SIG-M5 (cell line): Measurements from ENCODE around the gene ZDHHC5.
A peak's percentile ranks its signal among the peaks of the same experiment; 100 is the strongest.
"Not testable (repeated sequence)": the region's sequence is repeated elsewhere in the genome, so short reads cannot be mapped to it uniquely, and the experiment has no call there.

Source experiments
- DNase-seq: peaks from one replicate; lab custom pipeline; 2025; lab: John Stamatoyannopoulos, UW

Gene ZDHHC5

DNA sequence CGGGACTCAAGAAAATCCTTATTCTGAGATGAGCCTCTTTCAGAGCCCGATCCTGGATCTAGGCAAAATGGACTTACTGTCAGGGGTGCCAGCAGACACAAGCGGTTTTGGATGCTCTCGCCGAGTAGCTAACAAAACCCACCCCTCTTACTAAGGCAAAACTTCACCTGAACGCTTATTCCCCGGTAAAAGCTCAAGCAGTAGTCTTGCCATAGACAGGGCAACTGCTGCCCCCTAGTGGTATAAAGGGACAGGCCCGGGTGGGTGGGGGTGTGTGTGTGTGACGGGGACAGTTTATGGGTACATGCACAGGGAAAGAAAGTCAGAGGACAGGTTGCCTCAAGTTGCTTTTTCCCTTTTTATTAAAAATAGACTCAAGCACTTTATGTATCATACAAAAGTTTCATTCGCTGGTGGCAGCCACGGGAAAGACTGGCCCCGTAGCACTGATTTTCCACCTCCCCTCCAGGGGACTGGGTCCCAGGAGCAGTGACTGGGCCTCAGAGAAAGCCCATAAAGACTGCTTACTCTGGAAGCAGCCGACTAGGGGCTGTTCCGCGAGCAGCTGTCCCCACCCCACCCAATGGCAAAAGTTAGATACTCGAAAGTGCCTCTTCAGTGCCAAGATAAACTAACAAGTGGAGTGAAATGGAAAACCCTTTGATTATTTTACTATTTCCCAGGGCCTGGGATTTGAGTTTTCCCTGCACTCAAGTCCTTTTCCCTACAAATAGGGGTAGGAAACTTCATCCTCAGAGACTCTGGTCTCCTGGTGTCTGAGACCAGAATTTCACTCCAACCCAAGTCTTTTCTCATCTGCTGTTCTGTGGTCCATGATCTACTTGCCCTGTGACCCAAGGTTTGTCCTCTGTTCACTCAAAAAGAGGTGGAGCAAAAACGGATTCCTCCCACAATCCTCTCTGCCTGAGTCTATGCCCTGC, 22.9 kb upstream of the ZDHHC5 start:
- DNase-seq = no peak

DNA sequence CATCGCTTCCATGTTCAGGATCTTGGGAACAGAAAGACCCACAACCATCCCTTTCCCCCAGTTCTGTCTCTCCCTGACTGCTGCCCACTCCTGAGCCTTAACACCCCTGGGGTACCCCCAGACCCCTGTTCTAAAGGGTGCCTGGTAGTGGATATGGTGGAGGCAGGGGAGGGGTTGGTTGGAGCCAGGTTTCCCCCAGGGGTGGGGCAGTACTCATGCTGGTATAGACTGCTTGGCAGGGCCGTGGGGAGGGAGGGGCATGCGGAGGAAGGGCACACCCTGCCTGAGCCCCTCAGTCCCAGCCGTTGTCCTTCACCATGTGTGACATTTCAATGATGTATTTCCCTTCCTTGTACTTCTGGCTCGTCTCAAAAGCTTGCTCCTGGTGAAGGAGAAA, 22.2 kb upstream of the ZDHHC5 start:
- DNase-seq = no peak

- no peak for DNase-seq
Observed at GRCh38 chr11:57646194-57646798, 21.6 kb upstream of the ZDHHC5 start.

GRCh38 chr11:57646799-57647303, 21.1 kb upstream of the ZDHHC5 start:
- no peak for DNase-seq

GRCh38 chr11:57647372-57647771, 20.5 kb upstream of the ZDHHC5 start:
- no peak for DNase-seq

DNA sequence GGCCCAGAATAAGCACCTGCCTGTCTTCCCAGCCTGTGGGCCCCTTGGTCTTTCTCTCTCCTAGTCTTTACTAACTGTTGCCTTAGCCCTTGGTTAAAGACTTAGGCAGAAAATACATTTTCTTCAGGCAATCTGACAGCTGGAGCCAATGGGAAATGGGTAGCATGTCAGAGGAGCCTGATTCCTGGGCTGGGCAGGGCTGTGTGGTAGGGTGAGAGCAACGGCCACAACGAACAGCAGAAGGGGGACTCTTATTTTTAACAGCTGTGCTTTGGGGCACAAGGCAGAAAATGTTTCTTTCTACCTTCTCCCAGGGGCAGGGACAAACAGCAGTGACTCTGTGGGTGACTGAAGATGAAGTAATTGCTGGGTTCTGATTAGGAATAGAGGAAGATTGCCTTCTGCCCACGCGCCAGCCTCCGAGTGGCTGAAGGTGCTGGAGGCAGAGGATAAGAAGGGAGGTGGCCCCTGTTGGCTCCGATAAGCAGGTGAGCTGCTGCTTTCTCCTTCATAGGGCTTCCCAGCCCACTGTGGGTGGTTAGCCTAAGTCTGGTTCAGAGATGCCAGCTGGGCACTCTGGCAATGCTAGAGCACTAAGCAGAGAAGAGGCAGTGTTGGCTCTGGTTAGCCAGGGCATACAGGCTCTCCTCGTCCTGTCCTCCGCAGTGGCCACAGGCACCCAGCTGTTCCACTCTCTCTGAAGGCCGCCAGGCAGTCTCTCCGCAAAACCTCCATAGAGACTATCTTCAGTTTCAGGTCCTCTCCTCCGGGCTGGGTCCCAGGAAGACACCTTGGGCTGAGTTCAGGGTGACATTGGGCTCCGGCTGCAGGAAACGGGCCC, 19.7 kb upstream of the ZDHHC5 start:
- DNase-seq = no peak

- DNase-seq = no peak
Observed at GRCh38 chr11:57648801-57649735, 18.8 kb upstream of the ZDHHC5 start.

GRCh38 chr11:57649826-57650738, 17.8 kb upstream of the ZDHHC5 start, which contains the start of gene YPEL4:
Gene YPEL4, minus strand, starts transcription at chr11:57649912. Its CDS starts 2,805 bp downstream, at chr11:57647107.
- DNase-seq = no peak

GRCh38 chr11:57650739-57651090, 17.2 kb upstream of the ZDHHC5 start:
- DNase-seq = no peak

- DNase-seq = no peak
Observed at GRCh38 chr11:57651408-57651807, 16.5 kb upstream of the ZDHHC5 start.

GRCh38 chr11:57652230-57652629, 15.7 kb upstream of the ZDHHC5 start:
- DNase-seq = not testable (repeated sequence)

- DNase-seq = no peak
Observed at GRCh38 chr11:57652662-57653061, 15.3 kb upstream of the ZDHHC5 start.

- DNase-seq = no peak
Observed at GRCh38 chr11:57653163-57653562, 14.8 kb upstream of the ZDHHC5 start.

GRCh38 chr11:57656885-57657193, 11.1 kb upstream of the ZDHHC5 start:
- no peak for DNase-seq

GRCh38 chr11:57657194-57658022, 10.5 kb upstream of the ZDHHC5 start, which contains the start of gene CLP1:
Gene CLP1, plus strand, starts transcription at chr11:57657762. Its CDS starts 1,715 bp downstream, at chr11:57659477.
- peak; percentile 69 for DNase-seq

GRCh38 chr11:57658023-57658361, 9.9 kb upstream of the ZDHHC5 start:
- DNase-seq = no peak

DNA sequence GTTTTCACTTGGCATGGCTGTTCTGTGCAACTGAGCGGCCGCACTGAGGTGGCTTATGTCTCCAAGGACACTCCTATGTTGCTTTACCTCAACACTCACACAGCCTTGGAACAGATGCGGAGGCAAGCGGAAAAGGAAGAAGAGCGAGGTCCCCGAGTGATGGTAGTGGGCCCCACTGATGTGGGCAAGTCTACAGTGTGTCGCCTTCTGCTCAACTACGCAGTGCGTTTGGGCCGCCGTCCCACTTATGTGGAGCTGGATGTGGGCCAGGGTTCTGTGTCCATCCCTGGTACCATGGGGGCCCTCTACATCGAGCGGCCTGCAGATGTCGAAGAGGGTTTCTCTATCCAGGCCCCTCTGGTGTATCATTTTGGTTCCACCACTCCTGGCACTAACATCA, 8.2 kb upstream of the ZDHHC5 start:
- no peak for DNase-seq

- DNase-seq = no peak
Observed at GRCh38 chr11:57662893-57663292, 5.0 kb upstream of the ZDHHC5 start.

DNA sequence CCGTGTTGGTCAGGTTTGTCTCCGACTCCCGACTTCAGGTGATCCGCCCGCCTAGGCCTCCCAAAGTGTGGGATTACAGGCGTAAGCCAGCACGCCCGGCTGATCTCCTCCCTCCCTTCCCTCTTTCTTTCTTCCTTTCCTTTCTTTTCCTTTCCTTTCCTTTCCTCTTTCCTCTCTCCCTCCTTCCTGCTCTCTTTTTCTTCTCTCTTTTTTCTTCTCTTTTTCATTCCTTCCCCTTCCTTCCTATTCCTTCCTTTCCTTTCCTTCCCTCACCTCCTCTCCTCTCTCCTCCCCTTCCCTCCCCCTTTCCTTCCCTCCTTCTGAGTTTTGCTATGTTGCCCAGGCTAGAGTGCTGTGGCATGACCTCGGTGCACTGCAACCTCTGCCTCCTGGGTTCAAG, 3.9 kb upstream of the ZDHHC5 start:
- DNase-seq = no peak
